ENCODE measurements around the gene ETV6.

ETV6 gene

DNA sequence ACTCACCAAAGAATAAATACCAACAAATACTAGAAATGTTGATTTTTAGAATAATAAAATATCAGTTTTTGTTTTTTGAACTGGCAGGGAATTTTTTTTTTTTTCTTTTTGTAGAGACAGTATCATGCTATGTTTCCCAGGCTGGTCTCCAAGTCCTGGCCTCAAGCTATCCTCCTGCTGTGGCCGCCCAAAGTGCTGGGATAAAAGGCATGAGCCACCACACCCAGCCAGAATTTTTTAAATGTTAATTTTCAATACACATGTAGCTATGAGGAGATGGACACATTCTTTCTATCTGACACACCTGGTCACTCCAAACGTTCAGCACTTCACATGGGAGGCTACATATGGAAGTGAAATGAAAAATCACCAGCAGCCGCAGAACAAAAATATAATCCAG, 126.8 kb downstream of the ETV6 start:
- DNase-seq (ENCODE audit: low read depth): no peak

DNA sequence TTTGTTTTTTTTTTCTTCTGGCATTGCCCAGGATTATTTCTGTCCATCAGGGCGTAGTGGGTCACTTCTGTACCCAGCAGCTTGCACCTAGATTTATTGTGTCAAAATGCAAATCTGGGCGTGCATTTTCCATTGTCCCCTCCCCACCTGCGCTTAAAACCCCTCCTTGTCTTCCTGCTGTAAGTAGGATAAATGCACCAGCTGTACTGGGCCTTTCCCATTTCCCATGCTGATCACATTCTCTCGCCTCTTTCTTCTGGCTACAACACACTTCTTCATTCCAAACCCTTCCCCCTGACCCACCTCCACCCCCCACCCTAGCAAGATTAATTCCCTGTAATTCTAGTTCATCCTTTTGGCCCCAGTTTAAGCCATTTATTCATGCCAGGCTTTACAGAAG, 128.0 kb downstream of the ETV6 start:
- no peak for DNase-seq (ENCODE audit: low read depth)

DNA sequence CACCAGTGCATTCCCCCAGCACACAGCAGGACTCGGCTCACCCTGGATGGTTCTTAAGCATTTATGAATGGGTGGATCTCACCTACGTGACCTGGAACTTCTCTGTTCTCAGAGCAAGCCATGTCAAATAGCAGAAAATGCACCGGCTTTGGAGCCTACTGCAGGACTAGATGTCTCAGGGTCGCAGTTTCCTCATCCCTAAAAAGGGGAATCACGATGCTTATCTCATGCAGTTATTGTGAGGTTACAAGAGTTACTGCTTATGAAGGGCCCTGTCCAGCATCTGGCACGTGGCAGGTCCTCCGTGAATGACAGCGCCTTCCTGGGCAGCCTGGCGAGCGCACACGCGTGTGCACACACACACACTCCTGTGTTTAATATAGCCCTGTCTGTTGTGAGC, 128.5 kb downstream of the ETV6 start:
- DNase-seq (ENCODE audit: low read depth): no peak

DNA sequence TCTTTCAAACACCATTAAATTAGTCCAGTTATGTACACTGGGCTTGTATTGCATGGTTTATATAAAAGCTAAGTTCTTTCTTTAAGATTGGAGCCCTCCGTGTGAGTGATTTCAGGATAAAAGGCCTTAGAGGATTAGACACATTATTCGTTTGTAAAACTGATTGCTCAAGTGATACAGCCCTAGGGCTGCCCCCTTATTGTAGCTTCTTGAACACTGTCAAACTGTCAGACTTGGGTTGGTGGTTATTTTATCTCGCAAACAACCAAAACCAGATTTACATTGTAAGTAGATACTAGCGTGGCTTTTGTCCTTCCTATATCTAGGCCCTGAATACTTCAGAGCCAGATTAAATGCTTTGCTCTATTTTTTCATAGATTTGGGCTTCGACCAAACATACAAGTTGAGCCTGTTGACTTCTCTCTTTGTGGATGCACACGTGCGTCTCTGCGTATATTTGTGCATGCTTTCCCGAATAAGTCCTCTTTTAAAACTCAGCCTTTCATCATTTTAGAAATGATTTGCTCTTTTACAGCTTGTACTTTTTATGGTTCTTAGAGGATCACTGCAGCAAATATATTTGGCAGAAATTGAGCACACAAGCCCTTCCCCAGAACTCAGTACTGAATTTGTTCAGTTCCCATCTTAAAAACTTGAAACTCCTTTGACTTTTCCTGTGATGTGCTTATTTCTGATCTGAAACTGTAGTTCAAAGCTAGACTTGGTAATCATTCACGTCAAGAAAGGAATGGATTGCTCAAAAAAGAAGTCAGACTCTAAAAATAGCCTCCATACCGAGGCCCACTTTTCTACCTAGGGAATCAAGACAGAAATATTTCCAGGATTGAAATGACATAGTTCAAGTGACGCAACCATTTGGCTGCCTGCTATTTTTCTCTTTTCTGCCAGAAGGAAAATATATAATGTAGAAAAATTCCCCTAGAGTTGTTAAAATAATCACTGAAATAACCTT, 129.5 kb downstream of the ETV6 start:
- DNase-seq (ENCODE audit: low read depth): no peak

DNA sequence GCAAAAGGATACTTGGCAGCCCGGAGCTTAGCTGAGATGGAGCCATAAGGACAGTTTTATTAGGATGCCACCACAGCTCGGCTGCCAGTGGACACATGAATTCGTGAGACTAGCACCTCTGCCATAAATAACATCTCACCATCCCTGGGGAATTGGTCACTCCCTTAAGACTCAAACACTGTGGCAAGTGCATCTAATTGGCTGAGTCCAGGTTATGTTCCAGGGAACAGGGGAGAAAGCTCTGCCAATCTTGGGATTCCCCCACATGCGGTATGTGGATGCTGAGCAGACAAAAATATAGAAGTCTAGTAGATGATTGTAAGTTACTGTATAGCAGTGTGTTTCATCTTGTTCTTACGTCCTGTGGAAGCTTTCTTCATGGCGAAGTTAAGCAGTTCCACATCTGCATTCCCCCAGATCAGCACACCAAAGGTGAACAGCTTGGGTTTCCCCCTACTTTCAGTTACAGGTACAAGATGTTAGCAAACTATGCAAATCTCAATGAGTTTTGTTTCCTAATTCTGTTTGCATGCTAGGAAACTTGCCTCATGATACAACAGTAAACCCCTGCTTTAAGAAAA, 131.1 kb downstream of the ETV6 start:
- DNase-seq (ENCODE audit: low read depth): no peak

DNA sequence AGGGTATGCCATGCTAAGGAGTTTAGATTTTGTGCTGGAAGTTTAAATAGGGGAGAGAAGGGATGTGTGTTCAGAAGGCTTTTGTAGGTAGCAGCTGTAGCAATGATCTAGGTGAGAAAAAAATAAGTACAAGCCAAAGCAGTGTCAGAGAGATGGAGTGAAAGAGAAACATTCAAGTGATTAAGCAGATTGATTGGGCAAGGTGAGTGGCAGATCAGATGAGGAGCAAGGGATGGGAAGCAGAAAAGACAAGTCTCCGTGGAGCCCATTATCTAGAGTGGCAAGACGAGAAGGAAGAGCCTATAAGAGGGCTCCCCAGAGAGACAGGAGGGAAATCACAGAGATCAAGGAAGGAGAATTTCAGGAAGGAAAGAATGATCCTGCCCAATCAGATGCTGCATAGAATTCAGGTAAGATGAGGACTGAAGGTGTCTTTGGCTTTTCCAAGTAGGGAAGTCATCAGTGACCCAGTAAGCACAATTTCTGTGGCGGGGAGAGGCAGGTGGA, 133.5 kb downstream of the ETV6 start:
- DNase-seq (ENCODE audit: low read depth): no peak

DNA sequence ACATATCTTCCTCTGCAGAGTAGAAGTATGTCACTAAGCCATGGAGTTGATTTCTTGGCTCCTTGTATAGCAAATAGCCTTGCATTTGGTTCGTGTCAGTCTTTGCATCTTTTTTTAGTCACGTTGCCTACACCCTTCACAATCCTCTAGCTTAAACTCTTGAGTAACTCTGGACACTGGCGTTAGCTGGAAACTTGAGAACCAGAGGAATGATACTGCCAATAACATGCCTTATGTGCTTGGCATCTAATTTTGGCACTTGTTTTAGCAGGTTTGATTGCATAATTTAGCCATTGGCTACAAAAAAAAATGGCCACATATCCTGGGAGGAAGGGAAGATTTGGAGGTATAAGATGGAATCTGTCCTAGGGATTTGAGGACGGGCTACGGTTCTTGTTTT, 136.2 kb downstream of the ETV6 start:
- DNase-seq (ENCODE audit: low read depth): no peak

DNA sequence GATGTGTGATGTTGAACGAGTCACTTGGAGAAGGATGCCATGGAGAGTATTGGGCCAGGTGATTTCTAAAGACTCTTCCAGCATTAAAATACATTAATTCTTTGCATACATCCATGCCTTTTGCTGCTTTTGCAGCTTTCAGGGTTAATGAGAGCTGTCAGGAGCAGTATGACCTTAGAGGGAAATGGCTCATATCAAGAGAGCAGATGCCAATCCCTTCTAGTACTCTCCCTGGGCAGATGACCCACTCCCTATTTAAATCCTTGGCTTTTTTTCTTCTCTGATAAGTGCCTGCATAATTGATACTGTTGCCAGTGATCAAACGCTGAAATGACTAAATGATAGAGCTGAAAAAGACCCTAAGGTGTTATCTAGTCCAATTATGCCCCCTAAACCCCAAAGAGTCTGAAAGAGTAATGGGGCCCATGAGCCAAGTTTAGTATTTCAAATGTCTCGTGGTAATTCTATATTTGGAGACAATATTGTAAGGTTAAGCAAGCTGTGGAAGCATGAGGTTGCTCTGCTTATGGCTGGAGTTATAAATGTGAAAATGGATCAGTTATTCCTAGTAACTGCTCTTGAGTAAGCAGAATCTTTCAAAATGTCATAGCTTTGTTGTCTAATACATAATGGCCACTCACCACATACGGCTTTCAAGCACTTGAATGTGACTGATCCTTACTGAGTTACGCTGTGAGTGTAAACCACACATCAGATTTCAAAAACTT, 137.3 kb downstream of the ETV6 start:
- DNase-seq (ENCODE audit: low read depth): no peak

DNA sequence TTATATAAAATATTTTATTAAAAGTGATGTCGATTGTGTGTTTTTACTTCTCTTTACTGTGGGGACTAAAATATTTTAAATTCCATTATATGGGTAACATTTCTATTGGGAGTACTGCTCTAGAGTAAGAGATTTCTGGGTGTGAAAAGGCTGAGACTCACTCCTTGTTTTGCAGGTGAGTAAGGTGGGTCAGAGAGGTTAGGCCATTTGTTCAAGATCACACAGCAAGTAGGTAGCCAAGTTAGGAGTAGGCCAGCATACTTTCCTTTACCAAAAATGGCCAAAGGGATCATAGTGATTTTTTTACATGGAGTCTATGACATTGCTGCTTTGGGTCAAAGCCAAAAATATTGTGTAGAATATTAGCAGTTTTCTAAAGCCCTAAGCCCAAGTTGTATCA, 138.0 kb downstream of the ETV6 start:
- no peak for DNase-seq (ENCODE audit: low read depth)

DNA sequence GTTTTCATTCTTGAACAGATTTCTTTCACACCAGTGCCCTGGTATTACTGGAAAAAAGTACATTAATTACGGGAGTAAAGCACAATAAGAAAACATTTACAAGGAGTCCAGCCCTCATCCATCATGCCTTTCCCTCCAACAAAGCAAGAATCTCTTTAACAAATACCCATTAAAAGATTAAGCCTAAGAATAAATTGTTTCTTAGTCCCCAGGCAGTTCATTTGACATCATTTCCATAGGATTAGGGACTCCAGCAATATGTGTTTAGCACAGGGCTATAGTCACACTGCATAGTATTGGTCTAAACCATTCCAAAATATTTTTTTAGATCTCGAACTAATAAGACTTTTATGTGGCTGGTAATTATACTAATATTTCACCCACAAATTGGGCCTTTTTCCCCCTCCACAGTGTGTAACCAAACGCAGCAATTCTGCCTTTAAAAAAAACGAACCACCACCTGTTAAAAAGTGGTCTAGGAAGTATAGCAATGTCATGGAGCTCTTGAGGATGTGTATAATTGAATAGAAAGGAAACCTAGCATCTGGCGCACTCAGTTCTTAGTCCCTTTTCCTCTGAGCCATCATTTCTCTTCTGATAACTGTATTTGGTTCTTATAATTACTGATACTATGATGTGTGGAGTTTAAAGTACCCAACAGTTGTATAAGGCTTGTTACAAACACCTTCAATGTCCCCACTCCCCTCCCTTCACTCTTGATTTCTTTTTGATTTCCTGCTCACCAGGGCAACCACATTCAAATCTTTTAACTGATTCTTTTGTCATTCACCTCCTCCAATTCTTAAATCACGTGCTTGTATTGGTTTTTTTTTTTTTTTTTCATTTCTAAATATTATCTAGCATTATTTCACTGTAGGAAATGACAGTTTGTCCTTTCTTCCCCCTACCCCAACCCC, 138.7 kb downstream of the ETV6 start:
- DNase-seq (ENCODE audit: low read depth): no peak

DNA sequence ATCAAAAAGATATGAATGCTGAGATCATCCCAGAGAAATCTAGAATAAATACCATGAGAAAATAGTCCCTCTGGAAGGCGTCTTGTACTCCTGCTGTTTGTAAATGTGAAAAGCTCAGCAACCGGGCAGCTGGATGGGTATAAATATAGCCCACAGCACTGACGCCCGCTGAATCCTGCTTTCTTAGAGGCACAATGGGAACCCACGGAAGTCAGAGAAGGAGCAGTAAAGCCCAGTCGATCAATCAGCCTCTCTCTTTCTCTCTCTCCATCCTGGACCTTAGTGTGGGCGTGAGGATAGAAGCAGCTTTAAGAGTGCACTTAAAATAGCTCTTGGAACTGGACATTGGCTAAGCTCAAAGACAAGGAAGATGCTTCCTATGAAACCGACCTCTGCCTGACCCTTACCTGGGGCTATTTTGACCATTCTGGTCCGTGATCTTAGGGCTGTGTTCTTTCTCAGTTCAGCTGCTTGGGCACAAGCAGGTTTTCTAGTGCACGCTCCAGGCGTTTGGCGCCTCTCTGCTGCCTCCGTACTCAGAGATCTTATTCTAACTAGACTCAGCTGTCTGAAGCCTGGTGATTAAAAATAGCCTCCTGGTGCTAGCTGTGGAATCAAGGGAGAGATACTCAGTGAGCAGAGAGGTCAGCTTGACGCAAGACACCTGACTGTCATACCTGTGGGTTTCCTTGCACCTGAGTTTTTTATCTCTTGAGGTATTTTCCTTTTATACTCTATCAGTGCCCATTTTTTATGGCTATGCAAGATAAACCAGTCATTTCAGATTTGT, 144.6 kb downstream of the ETV6 start:
- DNase-seq (ENCODE audit: low read depth): no peak

DNA sequence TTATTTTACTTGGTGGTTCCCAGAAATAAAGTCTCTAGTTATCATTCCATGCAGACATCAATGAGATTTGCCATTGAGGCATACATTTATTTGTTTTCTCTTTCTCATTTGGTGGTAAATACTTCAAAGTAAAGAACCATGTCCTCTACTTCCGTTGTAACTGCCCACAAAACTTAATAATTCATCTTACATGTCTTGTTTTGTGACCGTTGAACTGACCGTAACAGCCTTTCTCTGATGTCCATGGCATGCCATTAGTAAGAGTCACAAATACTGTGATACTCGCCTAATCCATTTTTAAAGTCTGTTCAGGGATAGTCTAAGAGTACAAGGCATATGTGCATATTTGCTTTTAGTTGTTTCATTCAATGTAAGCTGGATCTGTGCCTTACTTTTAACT, 145.3 kb downstream of the ETV6 start:
- DNase-seq (ENCODE audit: low read depth): no peak

DNA sequence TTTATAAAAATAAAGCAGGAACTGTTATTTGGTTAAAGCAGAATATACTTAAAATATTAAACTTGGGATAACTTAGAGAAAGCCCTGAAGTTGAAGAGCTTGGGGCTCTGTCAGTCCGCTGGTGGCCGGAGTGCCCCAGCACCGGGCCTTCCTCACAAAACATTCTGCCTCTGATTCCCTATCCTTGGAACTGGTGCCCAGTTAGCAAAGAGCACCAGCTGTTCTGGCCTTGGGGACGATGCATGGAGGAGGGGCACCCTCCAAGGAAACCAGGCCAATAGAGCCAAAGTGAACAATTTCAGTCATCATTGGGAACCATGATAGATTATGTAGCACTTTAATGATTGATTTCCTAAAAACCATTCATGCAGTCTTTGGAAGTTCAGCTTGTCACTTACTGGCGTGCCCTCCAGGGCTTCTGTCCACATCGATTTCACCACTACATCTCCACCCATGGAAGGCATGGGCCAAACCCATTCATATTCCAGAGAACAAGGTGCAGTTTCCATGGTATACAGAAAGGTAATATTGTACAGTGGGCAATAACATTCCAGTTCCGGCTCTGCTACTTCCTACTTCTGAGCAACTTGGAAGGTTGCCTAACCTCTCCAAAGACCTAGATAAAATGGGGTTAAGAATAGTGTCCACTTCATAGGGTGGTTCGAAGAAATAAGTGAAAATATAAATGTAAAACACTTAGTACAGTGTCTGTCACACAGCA, 145.9 kb downstream of the ETV6 start:
- no peak for DNase-seq (ENCODE audit: low read depth)

DNA sequence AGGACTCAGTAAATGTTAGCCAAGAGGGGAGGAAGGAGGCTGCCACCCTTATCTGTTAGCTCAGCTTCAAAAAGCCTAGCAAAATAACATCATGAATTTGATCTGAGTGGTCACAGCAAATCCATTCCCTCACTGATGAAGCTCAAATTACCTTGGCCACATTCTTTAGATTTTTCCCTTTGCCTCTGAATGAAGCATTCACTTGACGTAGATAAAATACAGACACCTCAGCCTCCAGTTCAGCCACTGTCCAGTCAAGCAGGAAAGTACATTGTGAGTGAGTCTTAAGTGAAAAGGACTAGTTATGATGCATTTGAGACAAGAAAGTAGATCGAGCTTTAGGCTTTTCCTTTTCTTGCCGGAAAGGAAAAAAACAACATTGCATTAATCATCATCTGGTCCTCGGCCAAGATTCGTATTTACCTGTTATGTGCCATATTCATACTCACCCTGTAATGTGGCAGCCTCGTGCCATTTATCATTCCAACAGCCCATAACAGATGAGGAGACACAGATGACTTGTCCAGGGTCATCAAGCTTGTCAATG, 146.5 kb downstream of the ETV6 start:
- DNase-seq (ENCODE audit: low read depth): no peak

DNA sequence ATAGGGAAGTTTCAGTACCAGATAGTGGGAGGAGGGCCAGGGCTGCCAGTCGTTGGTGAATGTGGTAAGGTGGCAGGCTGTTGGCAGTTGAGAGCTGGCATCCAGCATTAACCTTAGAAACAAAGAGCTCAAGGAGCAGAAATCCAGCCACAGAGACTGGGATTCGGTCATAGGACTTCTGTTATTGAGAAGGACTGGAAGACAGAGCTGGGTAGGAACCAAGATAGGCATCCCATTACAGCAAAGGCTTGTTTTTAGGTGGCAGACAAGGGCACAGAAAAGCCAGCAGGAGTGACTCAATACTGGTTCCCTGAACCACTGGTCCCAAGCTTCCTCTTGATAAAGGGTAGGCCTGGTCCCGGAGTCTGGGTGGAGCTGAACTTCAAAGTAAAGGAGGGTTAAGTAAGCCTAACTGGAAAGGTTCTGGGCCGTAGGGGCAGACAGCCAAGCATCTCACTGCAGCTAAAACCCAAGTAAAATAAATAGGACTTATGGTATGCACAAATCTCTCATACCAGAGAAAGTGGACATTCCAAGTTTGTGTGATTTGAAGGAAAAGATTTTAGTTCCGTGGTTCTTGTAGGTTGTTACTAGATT, 147.9 kb downstream of the ETV6 start:
- DNase-seq (ENCODE audit: low read depth): no peak

DNA sequence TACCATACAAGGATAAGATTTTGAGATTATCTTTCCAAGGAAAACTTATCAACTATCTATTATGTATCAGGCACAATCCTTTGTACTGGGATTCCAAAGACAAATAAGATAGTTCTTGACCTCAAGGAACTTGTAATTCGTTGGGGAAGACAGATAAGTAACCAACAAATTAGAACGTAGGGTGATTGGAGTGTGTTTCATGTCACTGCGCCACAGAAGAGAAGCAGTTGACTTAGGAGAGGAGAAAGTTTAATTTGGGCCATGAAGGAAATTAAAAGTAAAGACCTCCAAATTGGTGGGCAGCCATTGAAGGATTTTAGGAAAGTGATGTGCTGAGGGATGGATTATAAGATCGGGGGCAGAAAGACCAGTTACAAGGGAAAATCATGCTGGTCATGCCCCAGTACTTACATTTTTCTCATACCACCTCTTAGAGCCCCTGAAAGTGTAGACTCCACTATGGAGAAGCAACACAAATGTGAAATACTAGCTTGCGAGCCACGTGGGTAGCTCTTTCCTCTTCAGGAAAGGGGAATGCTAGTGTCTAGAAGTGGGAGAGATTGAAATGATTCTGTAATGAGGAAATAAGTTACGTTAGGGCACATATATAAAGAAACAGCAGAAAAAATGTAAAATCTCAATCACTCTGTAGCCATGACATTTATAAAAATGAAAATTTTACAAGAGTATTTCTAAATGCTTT, 148.7 kb downstream of the ETV6 start:
- no peak for DNase-seq (ENCODE audit: low read depth)

DNA sequence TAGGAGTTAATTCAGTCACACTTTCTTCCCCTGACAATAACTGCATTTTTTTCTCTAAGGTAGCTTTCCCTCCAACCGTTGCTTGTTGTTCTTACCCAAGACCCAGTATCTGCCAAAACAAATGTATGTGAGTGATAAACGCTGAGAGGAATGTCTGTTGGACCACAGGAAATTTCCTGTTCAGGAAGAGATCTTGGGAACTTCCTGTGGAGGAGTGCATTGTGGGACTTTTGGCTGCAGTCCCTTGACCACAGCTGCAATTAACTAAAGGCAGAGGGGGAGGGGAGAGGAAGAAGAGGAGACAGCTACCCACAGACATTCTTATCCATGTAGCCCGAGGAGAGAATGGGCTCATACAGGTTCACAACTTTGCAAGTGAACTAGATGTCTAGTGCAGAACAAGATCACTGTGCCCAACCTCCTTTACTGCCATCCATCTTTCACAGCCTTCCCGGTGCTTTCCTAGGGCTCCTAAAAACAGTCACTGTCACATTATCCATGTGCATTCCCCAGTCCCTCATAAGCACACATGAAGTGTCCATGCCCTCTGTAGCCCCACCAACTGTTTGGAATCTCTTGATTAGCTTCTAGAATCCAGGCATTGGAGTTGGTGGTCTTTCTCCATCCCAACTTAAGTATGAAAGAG, 149.5 kb downstream of the ETV6 start:
- DNase-seq (ENCODE audit: low read depth): no peak

DNA sequence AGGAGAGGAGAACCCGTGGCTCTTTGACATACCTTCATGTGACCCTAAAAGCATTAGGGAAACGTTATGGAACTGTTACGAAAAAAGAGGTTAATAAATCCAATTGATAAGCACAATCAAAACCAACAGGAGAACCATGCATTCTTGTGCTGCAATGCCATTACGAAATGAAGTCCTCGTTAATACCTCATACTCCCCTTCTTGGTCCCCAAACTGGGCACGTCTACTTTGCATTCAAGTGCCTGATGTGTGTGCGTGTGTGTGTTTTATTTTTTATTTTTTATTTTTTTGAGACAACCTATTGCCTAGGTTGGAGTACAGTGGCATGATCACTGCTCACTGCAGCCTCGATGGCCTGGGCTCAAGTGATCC, 150.0 kb downstream of the ETV6 start:
- DNase-seq (ENCODE audit: low read depth): no peak
